ENCODE data around the gene VPS29. TPM values are rescaled to one million over a fixed set of nuclear protein-coding genes. Genes with fewer than 3 reads are reported as not detected.

VPS29 gene
- total and polyA plus RNA-seq, 9 of the 15 experiments (the other 6 are each of a cell fraction or from before 2014, with no cell fraction given), result 85.8 to 638 (median 272) TPM

GRCh38 chr12:110449799-110450497 lies 52.0 kb downstream of the VPS29 start, which contains the start of gene ARPC3 (continued):
- TF ChIP-seq ZNF592 (IDR thresholded peaks at IDR 0.05), result no peak
- TF ChIP-seq NR4A1 (CRISPR knock-in tag; IDR thresholded peaks at IDR 0.05), result no peak
- TF ChIP-seq NR4A1 (tag; IDR thresholded peaks at IDR 0.05), result no peak
- no peak for TF ChIP-seq MED1 (CRISPR knock-in tag; IDR thresholded peaks at IDR 0.05; ENCODE audit: borderline replicate concordance)
- peak; percentile 71 for TF ChIP-seq DIDO1 (tag; IDR thresholded peaks at IDR 0.05; ENCODE audit: low read depth)
- TF ChIP-seq ZNF212 (CRISPR knock-in tag; IDR thresholded peaks at IDR 0.05), result no peak
- TF ChIP-seq E2F1 (CRISPR knock-in tag; IDR thresholded peaks at IDR 0.05), result peak; percentile 72; the same call in 1 of the 2 replicates
- TF ChIP-seq IRF2 (CRISPR knock-in tag; IDR thresholded peaks at IDR 0.05), result no peak
- no peak for TF ChIP-seq XRCC4 (IDR thresholded peaks at IDR 0.05; ENCODE audit: extremely low read depth, insufficient read depth, insufficient read length)
- TF ChIP-seq RBM14 (IDR thresholded peaks at IDR 0.05; ENCODE audit: borderline replicate concordance, insufficient read depth, low read depth, low read length), result 0 out of 2 replicates have a peak, but pooled peaks have one; percentile 67
- TF ChIP-seq VEZF1 (CRISPR knock-in tag; IDR thresholded peaks at IDR 0.05), result peak; percentile 77
- no peak for TF ChIP-seq HEY1 (CRISPR knock-in tag; IDR thresholded peaks at IDR 0.05; ENCODE audit: borderline replicate concordance)
- peak; percentile 89; the same call in 1 of the 2 replicates for TF ChIP-seq PHF8 (IDR thresholded peaks at IDR 0.05; ENCODE audit: borderline replicate concordance, low read length)
- TF ChIP-seq MYC (IDR thresholded peaks at IDR 0.05; ENCODE audit: low read depth, low read length), result peak; percentile 74
- no peak for TF ChIP-seq MYC (CRISPR knock-in tag; IDR thresholded peaks at IDR 0.05; ENCODE audit: borderline replicate concordance, low read depth)
- no peak for TF ChIP-seq HDAC6 (IDR thresholded peaks at IDR 0.05; ENCODE audit: low read depth, low read length)
- no peak for TF ChIP-seq MAFG (tag; conservative IDR thresholded peaks at IDR 0.05)
- peak; percentile 97 for TF ChIP-seq POLR2G (IDR thresholded peaks at IDR 0.05; ENCODE audit: low read depth, low read length)
- no peak for TF ChIP-seq FOXA1 (IDR thresholded peaks at IDR 0.05; ENCODE audit: borderline replicate concordance)
- TF ChIP-seq ZNF785 (CRISPR knock-in tag; IDR thresholded peaks at IDR 0.05), result no peak

Data from K562 (cell line).